ENCODE results near the gene PMM2. TPM values are rescaled to one million over a fixed set of nuclear protein-coding genes. Genes with fewer than 3 reads are reported as not detected.
"Not testable (repeated sequence)": the region's sequence is repeated elsewhere in the genome, so short reads cannot be mapped to it uniquely, and the experiment has no call there.

The PMM2 gene
- total RNA-seq, 1 donor from 2014 or later: 22.2 TPM

DNA sequence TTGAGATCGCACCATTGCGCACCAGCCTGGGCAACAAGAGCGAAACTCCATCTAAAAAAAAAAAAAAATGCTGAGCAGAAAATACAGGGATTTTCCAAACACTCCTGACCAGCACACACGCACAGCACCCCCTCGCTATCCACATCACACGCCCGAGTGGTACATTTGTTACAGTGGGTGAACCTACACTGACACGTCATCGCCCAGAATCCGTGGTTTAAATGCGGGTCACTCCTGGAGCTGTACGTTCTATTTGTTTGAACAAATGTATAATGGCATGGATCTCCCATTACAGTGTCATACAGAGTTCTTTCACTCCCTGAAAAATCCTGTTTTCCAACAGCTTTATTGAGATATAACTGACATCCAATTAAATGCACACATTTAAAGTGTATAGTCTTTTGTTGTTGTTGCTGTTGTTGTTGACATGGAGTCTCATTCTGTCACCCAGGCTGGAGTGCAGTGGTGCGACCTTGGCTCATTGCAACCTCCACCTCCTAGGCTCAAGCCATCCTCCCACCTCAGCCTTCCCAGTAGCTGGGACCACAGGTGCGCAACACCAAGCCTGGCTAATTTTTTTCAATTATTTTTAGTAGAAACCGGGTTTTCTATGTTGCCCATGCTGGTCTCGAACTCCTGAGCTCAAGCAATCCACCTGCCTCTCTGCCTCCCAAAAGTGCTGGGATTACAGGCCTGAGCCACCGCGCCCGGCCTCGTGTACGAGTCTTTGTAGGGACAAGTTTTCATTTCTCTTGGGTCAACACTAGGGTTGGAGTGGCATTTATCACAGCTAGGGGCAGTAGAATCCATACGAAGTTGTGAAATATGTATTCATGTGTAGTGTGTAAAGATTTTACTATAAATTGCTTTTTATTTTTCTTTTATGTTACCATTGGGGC lies 75.6 kb downstream of the PMM2 start:
- Histone ChIP-seq H3K79me2 (ENCODE audit: low read depth) (peaks cover 5% of the 10 kb centered on the region), H3K9me3 (ENCODE audit: low read depth) (no peaks in the 10 kb centered on the region), H2AFZ (replicated peaks) (no peak overlapping the region), H3K36me3 (no peaks in the 10 kb centered on the region), H3K4me2 (no peak overlapping the region), H3K27ac (no peak overlapping the region), H3K4me3 (no peak overlapping the region), H3K27me3 (no peaks in the 10 kb centered on the region), H3K4me1 (peaks cover 6% of the 10 kb centered on the region), H4K20me1 (ENCODE audit: low read depth) (peaks cover 1% of the 10 kb centered on the region), H3F3A (ENCODE audit: low read depth) (peaks cover 11% of the 10 kb centered on the region), H3K9ac (no peak overlapping the region)
- H3K36me3 Mint-ChIP-seq: no peaks in the 10 kb centered on the region
- no peak for TF ChIP-seq EZH2 (IDR thresholded peaks at IDR 0.05)
- TF ChIP-seq, protein P1, sequence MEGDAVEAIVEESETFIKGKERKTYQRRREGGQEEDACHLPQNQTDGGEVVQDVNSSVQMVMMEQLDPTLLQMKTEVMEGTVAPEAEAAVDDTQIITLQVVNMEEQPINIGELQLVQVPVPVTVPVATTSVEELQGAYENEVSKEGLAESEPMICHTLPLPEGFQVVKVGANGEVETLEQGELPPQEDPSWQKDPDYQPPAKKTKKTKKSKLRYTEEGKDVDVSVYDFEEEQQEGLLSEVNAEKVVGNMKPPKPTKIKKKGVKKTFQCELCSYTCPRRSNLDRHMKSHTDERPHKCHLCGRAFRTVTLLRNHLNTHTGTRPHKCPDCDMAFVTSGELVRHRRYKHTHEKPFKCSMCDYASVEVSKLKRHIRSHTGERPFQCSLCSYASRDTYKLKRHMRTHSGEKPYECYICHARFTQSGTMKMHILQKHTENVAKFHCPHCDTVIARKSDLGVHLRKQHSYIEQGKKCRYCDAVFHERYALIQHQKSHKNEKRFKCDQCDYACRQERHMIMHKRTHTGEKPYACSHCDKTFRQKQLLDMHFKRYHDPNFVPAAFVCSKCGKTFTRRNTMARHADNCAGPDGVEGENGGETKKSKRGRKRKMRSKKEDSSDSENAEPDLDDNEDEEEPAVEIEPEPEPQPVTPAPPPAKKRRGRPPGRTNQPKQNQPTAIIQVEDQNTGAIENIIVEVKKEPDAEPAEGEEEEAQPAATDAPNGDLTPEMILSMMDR (IDR thresholded peaks at IDR 0.05): no peak
- no peak for TF ChIP-seq EZH2phosphoT487 (IDR thresholded peaks at IDR 0.05)
- no peaks in the 10 kb centered on the region for H3K9me3 Mint-ChIP-seq
- no peak for DNase-seq (ENCODE audit: low spot score)
- H3K4me3 Mint-ChIP-seq: no peak overlapping the region
- peaks cover 16% of the 10 kb centered on the region for H3K4me1 Mint-ChIP-seq
- peaks cover 7% of the 10 kb centered on the region for H3K27me3 Mint-ChIP-seq (ENCODE audit: insufficient read depth, low read depth)
- peak overlapping the region; percentile 63 for H3K27ac Mint-ChIP-seq

DNA sequence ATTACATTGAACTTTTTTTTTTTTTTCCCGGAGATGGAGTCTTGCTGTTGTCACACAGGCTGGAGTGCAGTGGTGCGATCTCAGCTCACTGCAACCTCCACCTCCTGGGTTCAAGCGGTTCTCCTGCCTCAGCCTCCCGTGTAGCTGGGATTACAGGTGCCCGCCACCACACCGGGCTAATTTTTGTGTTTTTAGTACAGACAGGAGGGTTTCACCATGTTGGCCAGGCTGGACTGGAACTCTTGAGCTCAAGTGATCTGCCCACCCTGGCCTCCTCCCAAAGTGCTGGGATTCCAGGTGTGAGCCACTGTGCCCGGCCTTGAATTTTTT lies 76.2 kb downstream of the PMM2 start:
- H3K9me3 Mint-ChIP-seq; H3K9ac ChIP-seq; H2AFZ ChIP-seq (replicated peaks); H3K27ac Mint-ChIP-seq; DNase-seq (ENCODE audit: low spot score); H3K4me3 Mint-ChIP-seq; H4K20me1 ChIP-seq (ENCODE audit: low read depth); H3K36me3 ChIP-seq; H3F3A ChIP-seq (ENCODE audit: low read depth); H3K4me1 ChIP-seq; H3K27me3 ChIP-seq; H3K79me2 ChIP-seq (ENCODE audit: low read depth); H3K36me3 Mint-ChIP-seq; H3K27ac ChIP-seq; H3K4me2 ChIP-seq; H3K27me3 Mint-ChIP-seq (ENCODE audit: insufficient read depth, low read depth); H3K9me3 ChIP-seq (ENCODE audit: low read depth); H3K4me3 ChIP-seq: not testable (repeated sequence)
- H3K4me1 Mint-ChIP-seq: peaks cover 16% of the 10 kb centered on the region

DNA sequence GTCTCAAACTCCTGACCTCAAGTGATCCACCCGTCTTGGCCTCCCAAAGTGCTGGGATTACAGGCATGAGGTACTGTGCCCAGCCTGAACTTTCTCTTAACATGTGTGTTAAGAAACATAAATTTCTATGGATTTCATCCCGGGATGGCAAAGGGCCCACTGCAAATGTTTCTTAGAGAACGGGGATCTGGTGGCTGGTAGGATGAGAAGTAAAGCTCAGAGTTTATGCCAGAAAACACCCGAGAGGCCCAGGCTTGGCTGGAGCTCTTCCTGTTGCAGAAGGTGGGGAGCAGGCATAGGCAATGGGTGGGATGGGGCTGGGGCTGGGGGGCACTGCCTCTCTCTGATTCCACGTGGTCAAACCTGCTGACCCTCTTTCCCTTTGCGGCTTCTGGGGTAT lies 76.7 kb downstream of the PMM2 start:
- no peak overlapping the region for H2AFZ ChIP-seq (replicated peaks)
- TF ChIP-seq, protein P1 (IDR thresholded peaks at IDR 0.05): no peak
- no peak for TF ChIP-seq EZH2 (IDR thresholded peaks at IDR 0.05)
- TF ChIP-seq EZH2phosphoT487 (IDR thresholded peaks at IDR 0.05): no peak
- no peak overlapping the region for H3K9ac ChIP-seq
- H3K36me3 ChIP-seq: no peaks in the 10 kb centered on the region
- H3K36me3 Mint-ChIP-seq: no peaks in the 10 kb centered on the region
- no peak overlapping the region for H3K4me3 ChIP-seq
- peaks cover 4% of the 10 kb centered on the region for H3K4me1 ChIP-seq
- no peak overlapping the region for H3K4me3 Mint-ChIP-seq
- H3K9me3 Mint-ChIP-seq: no peaks in the 10 kb centered on the region
- no peak overlapping the region for H3K4me2 ChIP-seq
- peaks cover 4% of the 10 kb centered on the region for H3F3A ChIP-seq (ENCODE audit: low read depth)
- no peaks in the 10 kb centered on the region for H3K79me2 ChIP-seq (ENCODE audit: low read depth)
- no peaks in the 10 kb centered on the region for H3K9me3 ChIP-seq (ENCODE audit: low read depth)
- H3K27me3 Mint-ChIP-seq (ENCODE audit: insufficient read depth, low read depth): peaks cover 7% of the 10 kb centered on the region
- H3K27ac ChIP-seq: no peak overlapping the region
- no peaks in the 10 kb centered on the region for H4K20me1 ChIP-seq (ENCODE audit: low read depth)
- H3K27ac Mint-ChIP-seq: no peak overlapping the region
- peaks cover 13% of the 10 kb centered on the region for H3K4me1 Mint-ChIP-seq
- H3K27me3 ChIP-seq: no peaks in the 10 kb centered on the region
- DNase-seq (ENCODE audit: low spot score): no peak

DNA sequence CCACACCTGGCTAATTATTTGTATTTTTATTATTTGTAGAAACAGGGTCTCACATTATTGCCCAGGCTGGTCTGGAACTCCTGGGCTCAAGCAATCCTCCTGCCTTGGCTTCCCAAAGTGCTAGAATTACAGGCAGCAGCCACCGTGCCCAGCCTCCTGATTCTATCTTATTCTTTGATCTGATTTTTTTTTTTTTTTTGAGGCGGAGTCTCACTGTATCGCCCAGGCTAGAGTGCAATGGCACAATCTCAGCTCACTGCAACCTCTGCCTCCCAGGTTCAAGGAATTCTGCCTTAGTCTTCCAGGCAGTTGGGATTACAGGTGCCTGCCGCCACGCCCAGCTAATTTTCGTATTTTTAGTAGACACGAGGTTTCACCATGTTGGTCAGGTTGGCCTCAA lies 77.7 kb downstream of the PMM2 start:
- H3K9me3 Mint-ChIP-seq; H3K4me1 ChIP-seq; H3K27ac ChIP-seq; H3K36me3 ChIP-seq; H3F3A ChIP-seq (ENCODE audit: low read depth); H3K4me3 ChIP-seq; H3K27me3 Mint-ChIP-seq (ENCODE audit: insufficient read depth, low read depth); H3K4me1 Mint-ChIP-seq; H3K36me3 Mint-ChIP-seq; H4K20me1 ChIP-seq (ENCODE audit: low read depth); DNase-seq (ENCODE audit: low spot score); H3K27ac Mint-ChIP-seq; H3K9ac ChIP-seq; H3K27me3 ChIP-seq; H3K4me3 Mint-ChIP-seq; H3K4me2 ChIP-seq; H2AFZ ChIP-seq (replicated peaks); H3K79me2 ChIP-seq (ENCODE audit: low read depth); H3K9me3 ChIP-seq (ENCODE audit: low read depth): not testable (repeated sequence)

All from neural progenitor cell (in vitro differentiated cells).